Neural cell (in vitro differentiated cells): Measurements from ENCODE around the gene TRMT10B. TPM values are rescaled to one million over a fixed set of nuclear protein-coding genes. Genes with fewer than 3 reads are reported as not detected.

Source experiments
- H2AFZ ChIP-seq: fragments of 200-600, 300-800 bp; sonication (generic), shearing (Covaris generic); 2 replicates; pipeline ENCODE4 v1.6.0; 2014; ENCODE audit warnings: low read depth, mild to moderate bottlenecking, antibody characterized with exemption, low read length, moderate library complexity
- H3F3A ChIP-seq: fragments of 200-600 bp; shearing (Covaris generic); 2 replicates; pipeline ENCODE4 v1.6.1; 2016; ENCODE audit warnings: mild to moderate bottlenecking, moderate library complexity, mixed read lengths, antibody characterized with exemption, low read length; ENCODE audit not compliant: insufficient read depth, poor library complexity, severe bottlenecking
- H3K27ac ChIP-seq: fragments of 200-600, 300-800 bp; sonication (generic), shearing (Covaris generic); 2 replicates; pipeline ENCODE4 v1.5.1; 2014; ENCODE audit warnings: mild to moderate bottlenecking, low read length, moderate library complexity
- H3K27me3 ChIP-seq: fragments of 300-800, 200-600 bp; sonication (generic), shearing (Covaris generic); 2 replicates; pipeline ENCODE4 v1.6.0; 2014; ENCODE audit warnings: mild to moderate bottlenecking, low read depth, low read length, moderate library complexity; ENCODE audit not compliant: insufficient read depth
- H3K36me3 ChIP-seq: fragments of 300-800, 200-600 bp; sonication (generic), shearing (Covaris generic); 2 replicates; pipeline ENCODE4 v1.5.1; 2014; ENCODE audit warnings: mild to moderate bottlenecking, antibody characterized with exemption, low read length, moderate library complexity; ENCODE audit not compliant: insufficient read depth
- H3K4me2 ChIP-seq: fragments of 300-800, 200-600 bp; sonication (generic), shearing (Covaris generic); 2 replicates; pipeline ENCODE4 v1.6.0; 2014; ENCODE audit warnings: mild to moderate bottlenecking, low read length
- H3K4me3 ChIP-seq: fragments of 300-800, 200-600 bp; sonication (generic), shearing (Covaris generic); 2 replicates; pipeline ENCODE4 v1.5.1; 2014; ENCODE audit warnings: mild to moderate bottlenecking, low read length, moderate library complexity
- H3K79me2 ChIP-seq: fragments of 200-600 bp; shearing (Covaris generic); replicated peaks from 2 replicates; pipeline ENCODE4 v1.6.0; 2014; ENCODE audit warnings: mild to moderate bottlenecking, low read length, moderate library complexity; ENCODE audit not compliant: insufficient read depth
- H3K9ac ChIP-seq: fragments of 300-800, 200-600 bp; sonication (generic), shearing (Covaris generic); 2 replicates; pipeline ENCODE4 v1.6.1; 2016; ENCODE audit warnings: mild to moderate bottlenecking, low read length, mixed read lengths
- H3K9me2 ChIP-seq: fragments of 200-600 bp; shearing (Covaris generic); 2 replicates; pipeline ENCODE4 v1.6.1; 2016; ENCODE audit warnings: mild to moderate bottlenecking, low read length, mixed read lengths; ENCODE audit not compliant: insufficient read depth
- H3K9me3 ChIP-seq: fragments of 200-600, 300-800 bp; sonication (generic), shearing (Covaris generic); 2 replicates; pipeline ENCODE4 v1.6.1; 2016; ENCODE audit warnings: mild to moderate bottlenecking, mixed run types, low read length, moderate library complexity, mixed read lengths
- H4K20me1 ChIP-seq: fragments of 200-600 bp; shearing (Covaris generic); 2 replicates; pipeline ENCODE4 v1.6.1; 2016; ENCODE audit warnings: mild to moderate bottlenecking, mixed run types; ENCODE audit not compliant: insufficient read depth
- CTCF ChIP-seq: fragments of 450-650 bp; IDR thresholded peaks from 2 replicates; pipeline ENCODE4 v1.5.1; 2014; ENCODE audit warnings: antibody characterized with exemption, mild to moderate bottlenecking, moderate library complexity; ENCODE audit not compliant: poor library complexity, severe bottlenecking
- EP300 ChIP-seq: fragments of 450-650 bp; conservative IDR thresholded peaks from 2 replicates; pipeline ENCODE4 v1.6.1; 2014; ENCODE audit warnings: antibody characterized with exemption, mild to moderate bottlenecking, moderate library complexity; ENCODE audit not compliant: poor library complexity, severe bottlenecking
- EZH2 ChIP-seq: fragments of 200-600, 300-800 bp; shearing (Covaris generic), sonication (generic); IDR thresholded peaks from 2 replicates; pipeline ENCODE4 v1.6.1; 2014; ENCODE audit warnings: antibody characterized with exemption, low read length, borderline replicate concordance, mild to moderate bottlenecking; ENCODE audit not compliant: insufficient read depth, poor library complexity, severe bottlenecking
- MXI1 ChIP-seq: fragments of 450-650 bp; conservative IDR thresholded peaks from 2 replicates; pipeline ENCODE4 v1.6.1; 2014; ENCODE audit warnings: antibody characterized with exemption, mild to moderate bottlenecking; ENCODE audit not compliant: poor library complexity, severe bottlenecking
- POLR2AphosphoS5 ChIP-seq: IDR thresholded peaks from 2 replicates; pipeline ENCODE4 v1.6.1; 2012
- RAD21 ChIP-seq: fragments of 450-650 bp; conservative IDR thresholded peaks from 2 replicates; pipeline ENCODE4 v1.6.1; 2014; ENCODE audit warnings: antibody characterized with exemption, mild to moderate bottlenecking, moderate library complexity
- SMC3 ChIP-seq: fragments of 450-650 bp; conservative IDR thresholded peaks from 2 replicates; pipeline ENCODE4 v1.6.1; 2014; ENCODE audit warnings: antibody characterized with exemption, mild to moderate bottlenecking, moderate library complexity; ENCODE audit not compliant: poor library complexity
- TAF1 ChIP-seq: IDR thresholded peaks from 2 replicates; pipeline ENCODE4 v1.6.1; 2012; ENCODE audit warnings: low read depth
- polyA plus RNA-seq: library from polyadenylated mRNA; depleted of rRNA; stranded (reverse); fragments of >200 nt; gene quantifications from 2 replicates; pipeline ENCODE4 v1.2.3, GENCODE V29; 2014
- TF ChIP-seq, protein P1 (sequence below): IDR thresholded peaks from 2 replicates; pipeline ENCODE4 v1.6.1; 2012; ENCODE audit warnings: borderline replicate concordance

The TRMT10B gene
- polyA plus RNA-seq, 1 donor from 2014 or later = 11.2 TPM

GRCh38 chr9:37719526-37719925, 34.1 kb upstream of the TRMT10B start:
- Histone ChIP-seq H3K27me3 (no peaks in the 10 kb centered on the region), H3K9me3 (no peaks in the 10 kb centered on the region), H3K9me2 (no peaks in the 10 kb centered on the region), H3K4me3 (no peak overlapping the region), H3F3A (no peaks in the 10 kb centered on the region), H3K4me2 (no peak overlapping the region), H4K20me1 (no peaks in the 10 kb centered on the region), H3K36me3 (no peaks in the 10 kb centered on the region), H3K79me2 (no peaks in the 10 kb centered on the region), H3K9ac (no peak overlapping the region), H2AFZ (no peak overlapping the region), H3K27ac (no peak overlapping the region)
- no peak for TF ChIP-seq EZH2
- no peak for TF ChIP-seq TAF1
- TF ChIP-seq CTCF = no peak
- no peak for TF ChIP-seq SMC3
- TF ChIP-seq MXI1 = no peak
- TF ChIP-seq POLR2AphosphoS5 = no peak
- no peak for TF ChIP-seq EP300
- no peak for TF ChIP-seq RAD21
- TF ChIP-seq, protein P1, sequence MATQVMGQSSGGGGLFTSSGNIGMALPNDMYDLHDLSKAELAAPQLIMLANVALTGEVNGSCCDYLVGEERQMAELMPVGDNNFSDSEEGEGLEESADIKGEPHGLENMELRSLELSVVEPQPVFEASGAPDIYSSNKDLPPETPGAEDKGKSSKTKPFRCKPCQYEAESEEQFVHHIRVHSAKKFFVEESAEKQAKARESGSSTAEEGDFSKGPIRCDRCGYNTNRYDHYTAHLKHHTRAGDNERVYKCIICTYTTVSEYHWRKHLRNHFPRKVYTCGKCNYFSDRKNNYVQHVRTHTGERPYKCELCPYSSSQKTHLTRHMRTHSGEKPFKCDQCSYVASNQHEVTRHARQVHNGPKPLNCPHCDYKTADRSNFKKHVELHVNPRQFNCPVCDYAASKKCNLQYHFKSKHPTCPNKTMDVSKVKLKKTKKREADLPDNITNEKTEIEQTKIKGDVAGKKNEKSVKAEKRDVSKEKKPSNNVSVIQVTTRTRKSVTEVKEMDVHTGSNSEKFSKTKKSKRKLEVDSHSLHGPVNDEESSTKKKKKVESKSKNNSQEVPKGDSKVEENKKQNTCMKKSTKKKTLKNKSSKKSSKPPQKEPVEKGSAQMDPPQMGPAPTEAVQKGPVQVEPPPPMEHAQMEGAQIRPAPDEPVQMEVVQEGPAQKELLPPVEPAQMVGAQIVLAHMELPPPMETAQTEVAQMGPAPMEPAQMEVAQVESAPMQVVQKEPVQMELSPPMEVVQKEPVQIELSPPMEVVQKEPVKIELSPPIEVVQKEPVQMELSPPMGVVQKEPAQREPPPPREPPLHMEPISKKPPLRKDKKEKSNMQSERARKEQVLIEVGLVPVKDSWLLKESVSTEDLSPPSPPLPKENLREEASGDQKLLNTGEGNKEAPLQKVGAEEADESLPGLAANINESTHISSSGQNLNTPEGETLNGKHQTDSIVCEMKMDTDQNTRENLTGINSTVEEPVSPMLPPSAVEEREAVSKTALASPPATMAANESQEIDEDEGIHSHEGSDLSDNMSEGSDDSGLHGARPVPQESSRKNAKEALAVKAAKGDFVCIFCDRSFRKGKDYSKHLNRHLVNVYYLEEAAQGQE = no peak

- no peak for TF ChIP-seq POLR2AphosphoS5
- Histone ChIP-seq H3K36me3 (no peaks in the 10 kb centered on the region), H3K9me2 (no peaks in the 10 kb centered on the region)
Observed at GRCh38 chr9:37727013-37727412, 26.6 kb upstream of the TRMT10B start.

GRCh38 chr9:37729499-37729898, 24.1 kb upstream of the TRMT10B start:
- no peak overlapping the region for H3K27ac ChIP-seq
- H3K27me3 ChIP-seq = no peaks in the 10 kb centered on the region
- no peak overlapping the region for H3K4me3 ChIP-seq
- H2AFZ ChIP-seq = no peak overlapping the region
- no peak overlapping the region for H3K4me2 ChIP-seq
- TF ChIP-seq POLR2AphosphoS5 (no peak), MXI1 (no peak), SMC3 (no peak), CTCF (no peak), EZH2 (no peak), TAF1 (no peak), EP300 (no peak), RAD21 (no peak)
- TF ChIP-seq, protein P1 = no peak
- no peaks in the 10 kb centered on the region for H4K20me1 ChIP-seq
- no peaks in the 10 kb centered on the region for H3K36me3 ChIP-seq
- no peaks in the 10 kb centered on the region for H3K79me2 ChIP-seq
- no peaks in the 10 kb centered on the region for H3K9me2 ChIP-seq
- H3F3A ChIP-seq = no peaks in the 10 kb centered on the region
- no peak overlapping the region for H3K9ac ChIP-seq
- no peaks in the 10 kb centered on the region for H3K9me3 ChIP-seq

More at GRCh38 chr9:37727013-37727412, 26.6 kb upstream of the TRMT10B start:
- Histone ChIP-seq H3K4me2 (no peak overlapping the region), H3K79me2 (no peaks in the 10 kb centered on the region), H3K27ac (no peak overlapping the region), H4K20me1 (no peaks in the 10 kb centered on the region), H3K4me3 (no peak overlapping the region), H3K9ac (no peak overlapping the region), H2AFZ (no peak overlapping the region), H3F3A (no peaks in the 10 kb centered on the region), H3K27me3 (no peaks in the 10 kb centered on the region), H3K9me3 (no peaks in the 10 kb centered on the region)
